GM19240 (cell line): ENCODE results near the gene WFIKKN1.
A peak's percentile ranks its signal among the peaks of the same experiment; 100 is the strongest.

ENCODE experiments used
- DNase-seq: peaks from one replicate; pipeline ENCODE4 v3.0.0; 2011; ENCODE audit warnings: low spot score; ENCODE audit not compliant: insufficient read length

The WFIKKN1 gene

GRCh38 chr16:635573-636205, 4.9 kb downstream of the WFIKKN1 start:
- no peak for DNase-seq

DNA sequence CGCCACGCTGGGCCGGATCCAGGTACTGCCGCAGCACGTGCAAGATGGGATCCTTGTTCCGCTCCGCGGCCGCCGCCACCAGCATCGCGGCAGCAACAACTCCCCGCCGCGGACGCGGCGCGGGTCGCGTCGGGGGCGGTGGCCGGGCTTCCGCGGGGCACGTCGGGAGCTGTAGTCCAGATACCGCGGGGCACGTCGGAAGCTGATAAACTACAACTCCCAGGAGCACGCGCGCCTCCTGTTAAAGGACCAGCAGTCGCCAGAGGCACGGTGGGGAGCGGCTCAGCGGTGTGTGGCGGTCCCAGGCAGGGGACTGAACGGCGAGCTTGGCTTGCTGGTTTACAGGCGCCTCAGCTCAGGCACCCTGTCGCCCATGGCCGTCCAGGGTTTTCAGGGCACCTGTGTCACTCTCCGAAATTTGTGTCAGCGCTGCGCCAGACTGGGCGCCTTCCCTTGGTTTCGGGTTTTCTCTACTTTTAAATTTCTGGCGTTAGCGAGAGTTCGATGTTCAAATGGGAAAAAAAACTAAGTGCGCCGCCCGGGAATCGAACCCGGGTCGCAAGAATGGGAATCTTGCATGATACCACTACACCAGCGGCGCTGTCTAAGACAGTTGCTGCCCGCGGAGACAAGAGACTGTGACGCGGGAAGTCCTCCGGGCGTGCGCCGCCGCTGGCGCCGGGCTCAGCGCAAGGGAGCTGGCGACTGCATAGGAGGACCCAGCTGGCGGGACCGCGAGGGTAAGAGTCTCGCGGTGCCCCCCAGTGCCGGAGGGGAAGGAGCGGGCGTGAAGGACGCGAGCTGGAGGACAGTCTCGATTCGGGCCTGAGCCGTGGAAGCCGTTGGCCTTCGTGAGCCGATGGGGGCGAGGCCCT, 5.7 kb downstream of the WFIKKN1 start, which contains the start of gene METTL26:
Gene METTL26, minus strand, starts transcription at position 100 of the 875 bp plus-strand sequence. Its CDS starts 15 bp downstream, at position 85.
- DNase-seq, result peak; percentile 99

GRCh38 chr16:637081-638018, 6.6 kb downstream of the WFIKKN1 start:
- peak; percentile 98 for DNase-seq

DNA sequence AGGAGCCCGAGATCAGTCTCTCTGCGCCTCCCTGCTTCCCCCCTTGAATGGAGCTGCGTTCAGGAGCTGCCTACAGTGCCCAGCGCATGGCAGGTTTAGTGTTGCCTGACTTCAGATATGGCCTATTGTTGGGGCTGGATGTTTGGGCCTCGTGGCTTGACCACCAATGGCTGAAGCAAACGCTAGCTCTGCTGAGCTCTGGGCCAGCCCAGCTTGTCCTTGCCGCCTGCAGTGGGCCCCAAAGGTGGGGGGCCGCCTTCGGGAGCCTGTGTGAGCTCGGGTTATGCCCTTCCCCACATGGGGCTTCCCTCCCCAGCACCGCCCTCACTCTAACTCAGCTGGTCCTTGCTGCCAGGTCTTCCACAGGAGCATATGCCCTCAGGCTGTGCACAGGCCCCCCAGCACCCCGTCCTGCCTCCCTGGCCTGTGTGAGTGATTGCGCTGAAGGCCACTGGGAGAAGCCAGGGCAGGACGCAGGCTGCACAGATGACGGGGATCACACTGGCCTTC, 7.3 kb downstream of the WFIKKN1 start:
- no peak for DNase-seq

DNA sequence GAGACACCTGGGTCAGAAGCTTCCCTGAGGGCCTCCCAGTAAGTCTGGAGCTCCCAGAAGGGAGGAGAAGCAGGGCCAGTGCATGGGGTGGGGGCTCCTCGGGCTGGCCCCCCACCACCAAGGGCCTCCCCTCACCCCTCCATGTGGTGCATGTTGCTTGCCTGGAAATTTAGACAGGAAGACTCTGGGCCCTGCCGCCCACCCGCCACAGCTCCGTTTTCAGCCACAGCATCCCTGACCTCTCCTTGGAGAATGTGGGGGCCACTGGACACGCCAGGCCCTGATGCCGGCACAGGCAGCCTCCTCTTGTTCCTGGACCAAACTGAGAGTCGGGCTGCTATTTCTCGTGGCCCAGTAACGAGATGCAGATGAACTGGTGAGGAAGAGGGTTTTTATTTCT, 8.1 kb downstream of the WFIKKN1 start:
- DNase-seq, result no peak

- DNase-seq, result no peak
Observed at GRCh38 chr16:640614-641013, 9.8 kb downstream of the WFIKKN1 start.

- peak; percentile 70 for DNase-seq
Observed at GRCh38 chr16:641326-642188, 10.8 kb downstream of the WFIKKN1 start, which contains the start of gene MCRIP2. Gene MCRIP2 (plus strand): TSS chr16:641828. CDS start chr16:641992, 164 bp downstream.

GRCh38 chr16:642189-643049, 11.6 kb downstream of the WFIKKN1 start:
- DNase-seq, result no peak

DNA sequence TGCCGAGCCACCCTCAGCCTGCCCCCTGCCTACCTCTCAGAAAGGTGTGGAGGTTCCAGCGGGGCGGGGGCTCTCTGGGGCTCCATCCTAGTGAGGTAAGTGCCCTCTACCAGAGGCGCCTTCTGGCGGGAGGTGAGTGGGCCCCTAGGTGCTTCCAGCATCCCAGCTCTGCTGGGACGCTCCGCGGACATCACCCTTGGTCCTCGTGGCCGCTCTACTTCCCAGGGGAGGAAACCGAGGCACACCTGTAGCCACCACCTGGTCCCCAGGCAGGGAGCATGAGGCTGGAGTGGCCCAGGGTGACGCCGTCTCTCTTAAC, 12.2 kb downstream of the WFIKKN1 start:
- no peak for DNase-seq

DNA sequence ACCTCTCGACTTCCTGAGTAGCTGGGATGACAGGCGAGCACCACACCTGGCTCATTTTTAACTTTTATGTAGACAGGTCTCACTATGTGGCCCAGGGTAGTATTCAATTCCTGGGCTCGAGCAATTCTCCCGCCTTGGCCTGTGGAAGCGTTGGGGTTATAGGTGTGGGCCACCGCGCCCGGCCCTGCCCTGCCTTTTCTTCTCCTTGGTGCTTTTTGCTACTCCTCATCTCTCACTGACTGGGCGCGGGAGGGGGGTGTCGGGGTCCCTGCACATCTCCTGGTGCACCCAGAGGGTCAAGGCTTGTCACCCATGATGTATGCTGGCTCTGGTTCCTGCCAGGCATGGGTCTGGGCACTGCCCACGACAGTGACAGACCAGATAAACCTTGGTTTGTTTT, 13.8 kb downstream of the WFIKKN1 start:
- no peak for DNase-seq

DNA sequence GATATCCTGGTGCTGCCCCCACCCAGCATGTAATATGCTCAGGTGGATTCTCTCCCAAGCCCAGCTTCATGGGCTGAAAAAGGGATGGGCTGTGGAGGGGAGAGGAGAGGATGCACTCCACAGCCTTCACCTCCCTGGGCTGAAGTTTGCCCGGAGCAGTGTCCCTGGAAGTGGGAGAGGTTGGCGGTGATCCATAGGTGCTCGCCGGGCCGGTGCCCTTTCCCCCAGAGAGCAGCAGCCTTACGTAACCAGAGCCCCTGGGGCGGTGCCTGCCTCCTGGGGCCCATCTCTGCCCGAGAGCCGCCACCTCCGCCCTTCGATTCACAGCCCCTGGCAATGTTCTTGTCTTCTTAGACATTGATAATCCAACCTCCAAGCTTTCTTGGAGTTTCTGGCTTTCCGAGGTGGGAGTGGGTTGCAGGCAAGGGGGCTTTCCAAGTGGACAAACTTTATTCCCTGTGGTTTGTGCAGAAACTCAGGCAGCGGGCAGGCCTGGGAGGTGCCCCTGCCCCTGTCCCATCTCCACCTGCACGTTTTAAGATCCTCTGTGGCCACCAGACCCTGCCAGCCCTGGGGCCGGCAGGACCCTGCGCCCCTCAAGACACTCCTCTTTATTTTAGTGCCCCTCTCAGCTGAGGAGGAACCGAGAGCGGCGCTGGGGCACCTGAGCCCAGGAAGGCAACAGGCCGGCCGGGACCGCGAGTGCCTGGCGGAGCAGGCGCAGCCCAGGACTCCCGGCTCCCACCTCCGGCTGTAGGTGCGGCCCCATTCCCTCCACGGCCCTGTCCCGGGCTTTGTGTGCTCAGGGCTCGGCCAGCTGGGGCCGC, 15.3 kb downstream of the WFIKKN1 start:
- DNase-seq, result no peak

DNA sequence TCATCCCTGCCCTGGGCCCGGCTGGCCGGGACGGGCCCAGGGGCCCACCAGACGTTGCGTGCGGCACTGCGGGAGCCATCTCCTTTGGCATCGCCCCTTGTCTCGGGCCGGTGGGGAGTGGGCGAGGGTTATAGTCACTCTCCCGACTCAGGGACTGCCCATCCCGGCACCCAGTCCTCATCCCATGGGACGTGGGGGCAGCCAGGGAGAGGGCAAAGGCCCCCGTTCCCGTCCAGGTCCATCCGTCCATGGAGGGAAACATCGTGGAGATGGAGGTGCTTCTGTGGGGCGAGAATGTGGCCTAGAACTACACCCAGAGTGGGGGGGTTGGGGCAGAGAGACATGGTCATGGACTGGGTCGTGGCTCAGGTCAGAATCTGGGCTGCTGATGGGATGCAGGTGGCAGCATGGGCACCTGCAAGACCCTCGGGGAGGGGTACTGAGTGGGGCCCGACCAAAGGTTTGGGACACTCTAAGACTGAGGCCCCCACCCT, 15.9 kb downstream of the WFIKKN1 start:
- no peak for DNase-seq

- DNase-seq, result no peak
Observed at GRCh38 chr16:647173-647902, 16.6 kb downstream of the WFIKKN1 start.

DNA sequence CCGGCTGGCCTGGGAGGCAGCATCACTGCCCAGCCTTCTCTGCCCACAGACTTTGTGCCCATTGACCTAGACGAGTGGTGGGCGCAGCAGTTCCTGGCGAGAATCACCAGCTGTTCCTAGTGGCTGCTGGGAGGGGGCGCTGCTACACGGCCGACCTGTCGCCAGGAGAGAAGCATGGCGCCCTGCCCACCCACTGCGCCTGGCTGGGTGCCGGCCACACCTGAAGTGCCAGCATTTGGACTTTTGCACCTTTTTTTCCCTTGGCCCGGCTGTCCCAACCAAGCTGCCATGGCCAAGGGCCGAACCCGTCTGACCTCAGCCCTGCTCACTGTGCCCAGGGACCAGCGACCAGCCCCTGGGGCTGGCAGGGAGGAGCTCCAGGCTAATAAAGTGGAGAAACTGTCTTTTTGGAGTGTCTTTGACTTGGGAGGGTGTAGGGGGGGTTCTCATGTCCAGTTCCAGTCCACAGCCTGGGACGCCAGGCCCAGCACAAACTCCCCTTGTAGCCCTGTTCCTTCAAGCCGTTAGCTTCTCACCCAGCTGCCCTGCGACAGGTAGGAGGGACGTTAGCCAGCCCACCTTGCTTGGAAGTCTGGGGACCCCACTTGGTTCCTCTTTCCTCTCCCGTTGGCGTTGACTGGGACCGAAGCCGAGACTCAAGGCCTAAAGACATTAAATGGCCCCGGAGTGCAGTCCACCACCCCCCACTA, 17.4 kb downstream of the WFIKKN1 start:
- DNase-seq, result peak; percentile 76

DNA sequence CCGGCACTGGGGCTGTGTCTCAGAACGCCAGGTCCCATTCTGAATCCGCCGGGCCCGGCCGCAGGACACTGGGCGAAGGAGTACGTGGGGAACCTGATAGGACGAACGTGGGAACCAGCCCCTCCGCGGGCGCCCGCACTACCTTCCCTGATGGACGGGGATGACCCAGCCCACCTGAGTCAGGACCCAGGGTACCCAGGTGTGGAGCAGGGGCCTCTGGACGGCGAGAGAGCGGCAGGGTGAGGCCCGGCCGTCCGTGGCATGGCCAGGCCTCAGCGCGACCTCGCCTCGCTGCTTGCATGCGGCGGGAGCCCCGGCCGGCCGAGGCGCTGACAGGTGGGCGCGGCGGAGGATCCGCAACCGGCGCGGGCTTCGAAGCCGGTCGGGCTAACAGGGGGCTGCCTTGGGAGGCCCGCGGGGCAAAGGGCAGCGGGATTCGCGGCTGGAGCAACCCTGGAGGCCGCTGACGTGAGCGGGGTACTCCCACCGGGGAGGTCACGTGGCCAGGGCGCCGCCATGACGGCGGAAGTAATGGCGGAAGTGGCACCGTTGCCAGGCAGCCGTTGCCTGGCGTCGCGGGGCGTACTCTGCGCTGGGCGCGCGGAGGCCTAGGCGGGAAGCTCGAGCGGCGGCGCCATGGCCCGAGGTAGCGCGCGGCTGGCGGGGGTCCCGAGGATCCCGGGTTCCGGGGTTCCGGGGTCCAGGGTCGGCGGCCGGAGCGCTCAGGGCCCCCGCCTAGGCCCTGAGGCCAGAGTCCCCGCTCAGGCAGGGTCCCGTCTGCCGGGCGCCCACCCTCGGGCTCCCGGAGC, 18.2 kb downstream of the WFIKKN1 start, which contains the start of gene WDR90:
Gene WDR90, plus strand, starts transcription at position 585 of the 809 bp plus-strand sequence. Its CDS starts 52 bp downstream, at position 637.
- peak; percentile 100 for DNase-seq

DNA sequence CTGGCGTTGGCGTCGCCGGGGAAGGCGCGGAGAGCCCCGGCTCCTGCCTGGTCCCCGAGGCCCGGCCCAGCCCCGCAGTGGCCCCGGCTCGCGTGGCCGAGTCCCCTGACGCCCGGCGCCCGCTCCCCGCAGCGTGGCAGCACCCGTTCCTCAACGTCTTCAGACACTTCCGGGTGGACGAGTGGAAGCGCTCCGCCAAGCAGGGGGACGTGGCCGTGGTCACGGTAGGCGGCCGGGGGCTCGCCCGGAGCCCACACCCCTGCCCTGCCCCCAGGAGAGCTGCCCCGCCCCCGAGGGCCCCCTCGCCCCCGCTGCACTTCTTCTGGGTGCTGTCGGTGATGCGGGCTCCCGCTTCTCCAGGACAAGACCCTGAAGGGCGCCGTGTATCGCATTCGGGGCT, 18.8 kb downstream of the WFIKKN1 start:
- no peak for DNase-seq
